ENCODE data around the gene C12orf42. TPM values are rescaled to one million over a fixed set of nuclear protein-coding genes. Genes with fewer than 3 reads are reported as not detected.

Gene C12orf42
- total RNA-seq, 1 experiment from 2014 or later: not detected

- no peaks in the 10 kb centered on the region for H3K27me3 Mint-ChIP-seq (ENCODE audit: low read depth)
- 0 out of 5 replicates have a peak, but pooled peaks cover 0 to 3% of the 10 kb centered on the region in 2 experiments for H3K9me3 Mint-ChIP-seq
These were observed 169.6 kb downstream of the C12orf42 start for GRCh38 chr12:103326190-103326589.

More at GRCh38 chr12:103326190-103326589, 169.6 kb downstream of the C12orf42 start:
- no peaks in the 10 kb centered on the region for H3K27me3 ChIP-seq (ENCODE audit: insufficient read depth, low read length)
- TF ChIP-seq CTCF (conservative IDR thresholded peaks at IDR 0.05): peak; percentile 77
- no peak overlapping the region for H2BK120ac ChIP-seq (ENCODE audit: low read depth, low read length, poor library complexity, severe bottlenecking)
- no peak overlapping the region for H2BK12ac ChIP-seq (ENCODE audit: insufficient read length, low read depth, low read length)
- no peak overlapping the region for H3T11ph ChIP-seq (ENCODE audit: low read length)
- no peak overlapping the region for H4K91ac ChIP-seq (ENCODE audit: insufficient read length, low read depth, low read length)
- H2BK5ac ChIP-seq (ENCODE audit: insufficient read length, low read length): no peak overlapping the region
- H3K18ac ChIP-seq (ENCODE audit: insufficient read length, low read depth, low read length): no peak overlapping the region
- H3K56ac ChIP-seq (ENCODE audit: insufficient read length, low read depth, low read length): no peak overlapping the region
- no peaks in the 10 kb centered on the region for H3K79me2 ChIP-seq (ENCODE audit: insufficient read depth, low read length)
- no peaks in the 10 kb centered on the region for H3K9me3 ChIP-seq (ENCODE audit: control insufficient read depth, low read depth, low read length)
- H3K9ac ChIP-seq (ENCODE audit: extremely low read depth, insufficient read length, low read length): no peak overlapping the region
- H2AFZ ChIP-seq (ENCODE audit: low read length): no peak overlapping the region
- no peak overlapping the region for H3K27ac ChIP-seq (ENCODE audit: insufficient read length, low read depth, low read length)
- H3K4me1 ChIP-seq (ENCODE audit: insufficient read depth, low read length): no peaks in the 10 kb centered on the region
- peak; percentile 43 for DNase-seq
- no peak overlapping the region for H2BK20ac ChIP-seq (ENCODE audit: low read depth, low read length, poor library complexity, severe bottlenecking)
- no peak overlapping the region for H3K4me2 ChIP-seq (ENCODE audit: insufficient read depth, insufficient read length, low read length)
- H3K27ac Mint-ChIP-seq: no peak overlapping the region
- no peak overlapping the region for H4K8ac ChIP-seq (replicated peaks; ENCODE audit: insufficient read length, low read depth, low read length)
- H3K36me3 Mint-ChIP-seq (ENCODE audit: insufficient read depth in 1 of 3, low read depth in 3 of 3): no peaks in the 10 kb centered on the region
- H3K4me3 Mint-ChIP-seq: no peak overlapping the region
- no peak overlapping the region for H2BK15ac ChIP-seq (ENCODE audit: low read depth, low read length)
- no peak overlapping the region for H2AK5ac ChIP-seq (ENCODE audit: insufficient read length, low read length)
- WGBS (ENCODE audit: extremely low coverage, insufficient read length, low lambda C conversion rate): no CpG with 5 or more reads among the region's 3 CpGs
- H3K4ac ChIP-seq (ENCODE audit: low read depth, low read length): no peak overlapping the region
- no peak overlapping the region for H3K14ac ChIP-seq (ENCODE audit: insufficient read depth, low read length)
- H3K79me1 ChIP-seq (ENCODE audit: insufficient read depth, low read depth, low read length, poor library complexity, severe bottlenecking): no peaks in the 10 kb centered on the region
- H4K20me1 ChIP-seq (ENCODE audit: control insufficient read depth, insufficient read depth, insufficient read length): no peaks in the 10 kb centered on the region
- no peak overlapping the region for H3K23ac ChIP-seq (ENCODE audit: insufficient read length, low read depth, low read length)
- H4K5ac ChIP-seq (ENCODE audit: insufficient read length, low read depth, low read length): no peak overlapping the region
- H3K23me2 ChIP-seq (ENCODE audit: insufficient read length, low read depth, low read length, poor library complexity, severe bottlenecking): no peaks in the 10 kb centered on the region
- no peaks in the 10 kb centered on the region for H3K4me1 Mint-ChIP-seq
